ENCODE measurements around the gene EXOSC7. TPM values are rescaled to one million over a fixed set of nuclear protein-coding genes. Genes with fewer than 3 reads are reported as not detected.

The EXOSC7 gene
- total RNA-seq, 1 donor from 2014 or later, result 51.2 TPM

- no peaks in the 10 kb centered on the region for H3K27me3 ChIP-seq
- peak overlapping the region; percentile 56 to 71 for H3K27ac ChIP-seq
- H3K36me3 ChIP-seq, result no peaks in the 10 kb centered on the region
- intact Hi-C loops (cut with DNase I), result no loop called here
- peaks cover 14 to 28% of the 10 kb centered on the region in 2 donors for H3K4me1 ChIP-seq
- H3K9me3 ChIP-seq, result no peaks in the 10 kb centered on the region
- no peak overlapping the region for H3K4me3 ChIP-seq
- DNase-seq (ENCODE audit: low spot score in 2 of 2), result no peak
- no peak for TF ChIP-seq CTCF (IDR thresholded peaks at IDR 0.05)
Measured at GRCh38 chr3:45029216-45029615, 53.2 kb downstream of the EXOSC7 start.

GRCh38 chr3:45029661-45030060 is 53.6 kb downstream of the EXOSC7 start:
- H3K9me3 ChIP-seq, result no peaks in the 10 kb centered on the region
- peak overlapping the region in 1 of 2 donors; percentile 56 for H3K27ac ChIP-seq
- peaks cover 14 to 26% of the 10 kb centered on the region in 2 donors for H3K4me1 ChIP-seq
- H3K36me3 ChIP-seq, result no peaks in the 10 kb centered on the region
- TF ChIP-seq CTCF (IDR thresholded peaks at IDR 0.05), result no peak
- H3K27me3 ChIP-seq, result no peaks in the 10 kb centered on the region
- intact Hi-C loops (cut with DNase I), result no loop called here
- no peak overlapping the region for H3K4me3 ChIP-seq
- peak in 1 of 2 donors; percentile 70 for DNase-seq (ENCODE audit: low spot score in 2 of 2)

GRCh38 chr3:45031531-45031930 is 55.5 kb downstream of the EXOSC7 start:
- Histone ChIP-seq H3K36me3 (no peaks in the 10 kb centered on the region), H3K9me3 (no peaks in the 10 kb centered on the region), H3K4me3 (no peak overlapping the region), H3K4me1 (peaks cover 8 to 22% of the 10 kb centered on the region in 2 donors), H3K27ac (no peak overlapping the region), H3K27me3 (no peaks in the 10 kb centered on the region)
- intact Hi-C loops (cut with DNase I), result no loop called here
- no peak for TF ChIP-seq CTCF (IDR thresholded peaks at IDR 0.05)
- no peak for DNase-seq (ENCODE audit: low spot score in 2 of 2)

GRCh38 chr3:45032113-45032512 is 56.1 kb downstream of the EXOSC7 start:
- intact Hi-C loops (cut with DNase I), result no loop called here
- H3K27ac ChIP-seq, result no peak overlapping the region
- no peak overlapping the region for H3K4me3 ChIP-seq
- H3K36me3 ChIP-seq, result no peaks in the 10 kb centered on the region
- no peaks in the 10 kb centered on the region for H3K9me3 ChIP-seq
- DNase-seq (ENCODE audit: low spot score in 2 of 2), result no peak
- peaks cover 6 to 18% of the 10 kb centered on the region in 2 donors for H3K4me1 ChIP-seq
- TF ChIP-seq CTCF (IDR thresholded peaks at IDR 0.05), result no peak
- H3K27me3 ChIP-seq, result no peaks in the 10 kb centered on the region

GRCh38 chr3:45033791-45034190 is 57.7 kb downstream of the EXOSC7 start:
- H3K27ac ChIP-seq, result peak overlapping the region; percentile 43 to 45

More at GRCh38 chr3:45033791-45034190, 57.7 kb downstream of the EXOSC7 start:
- no peak for TF ChIP-seq CTCF (IDR thresholded peaks at IDR 0.05)
- intact Hi-C loops (cut with DNase I), result no loop called here
- Histone ChIP-seq H3K4me3 (no peak overlapping the region), H3K36me3 (no peaks in the 10 kb centered on the region), H3K27me3 (no peaks in the 10 kb centered on the region), H3K4me1 (peaks cover 6 to 17% of the 10 kb centered on the region in 2 donors), H3K9me3 (no peaks in the 10 kb centered on the region)
- no peak for DNase-seq (ENCODE audit: low spot score in 2 of 2)

Data from ascending aorta (tissue), 2 donors.